ENCODE data around the gene KCNJ1. TPM values are rescaled to one million over a fixed set of nuclear protein-coding genes. Genes with fewer than 3 reads are reported as not detected.

The KCNJ1 gene
- total RNA-seq (2014; rRNA removed; shearing (Covaris generic)): not detected in 2 replicates

DNA sequence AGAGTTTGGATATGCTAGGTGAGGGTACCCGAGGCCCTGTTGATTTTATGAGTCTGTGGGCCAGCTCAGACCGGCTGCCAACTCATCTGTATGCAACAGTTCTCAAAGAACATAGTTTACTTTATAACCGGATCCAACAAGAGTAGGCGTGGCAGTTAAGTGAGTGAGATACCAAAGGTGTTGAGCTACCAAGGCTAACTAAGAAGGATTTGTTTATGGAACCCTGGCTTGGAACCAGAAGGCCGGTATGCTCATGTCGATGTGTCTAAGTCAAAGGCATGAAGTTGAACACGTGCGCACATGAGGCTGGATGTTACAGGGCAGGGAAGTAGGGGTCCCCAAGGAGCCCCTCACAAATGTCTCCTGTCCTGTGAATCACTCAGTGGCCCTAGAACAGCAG is at the start of gene KCNJ1:
TSS of gene KCNJ1 (minus strand) at position 20 of the 400 bp plus-strand sequence. CDS start 27,053 bp downstream, outside the sequence.
- Histone ChIP-seq H3K4me1 (no peaks in the 10 kb centered on the region), H3K9me3 (replicated peaks) (no peaks in the 10 kb centered on the region)

DNA sequence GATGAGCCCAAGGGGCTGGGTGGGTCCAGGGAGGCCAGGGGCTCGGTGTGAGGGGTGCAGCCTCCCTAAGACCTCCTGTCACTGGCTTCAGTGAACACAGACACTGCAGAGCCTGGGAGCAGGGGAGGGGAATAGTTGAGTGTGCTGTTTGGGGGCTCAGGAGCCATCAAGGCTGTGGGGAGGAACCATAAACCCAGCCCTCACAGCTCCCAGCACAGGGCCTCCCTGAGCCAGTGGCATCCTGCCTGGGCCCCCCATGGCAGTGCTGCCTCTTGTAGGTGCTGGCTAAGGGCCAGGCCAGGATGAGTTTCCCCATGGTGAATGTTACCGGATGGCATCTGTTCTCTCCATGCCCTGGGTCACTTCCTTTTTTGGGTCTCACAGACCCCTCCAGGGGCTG is 49.6 kb upstream of the KCNJ1 start:
- no peaks in the 10 kb centered on the region for H3K36me3 ChIP-seq
- no peak overlapping the region for H3K27ac ChIP-seq
- H3K27me3 ChIP-seq: no peaks in the 10 kb centered on the region
- no peak overlapping the region for H3K4me3 ChIP-seq
- H3K4me1 ChIP-seq: no peaks in the 10 kb centered on the region
- H3K9me3 ChIP-seq (replicated peaks): no peaks in the 10 kb centered on the region
- no peak for DNase-seq

More for the DNA sequence above, at the start of gene KCNJ1:
- Histone ChIP-seq H3K27me3 (no peaks in the 10 kb centered on the region), H3K36me3 (no peaks in the 10 kb centered on the region), H3K27ac (no peak within 1 kb of the TSS), H3K4me3 (no peak within 1 kb of the TSS)
- DNase-seq: no peak

DNA sequence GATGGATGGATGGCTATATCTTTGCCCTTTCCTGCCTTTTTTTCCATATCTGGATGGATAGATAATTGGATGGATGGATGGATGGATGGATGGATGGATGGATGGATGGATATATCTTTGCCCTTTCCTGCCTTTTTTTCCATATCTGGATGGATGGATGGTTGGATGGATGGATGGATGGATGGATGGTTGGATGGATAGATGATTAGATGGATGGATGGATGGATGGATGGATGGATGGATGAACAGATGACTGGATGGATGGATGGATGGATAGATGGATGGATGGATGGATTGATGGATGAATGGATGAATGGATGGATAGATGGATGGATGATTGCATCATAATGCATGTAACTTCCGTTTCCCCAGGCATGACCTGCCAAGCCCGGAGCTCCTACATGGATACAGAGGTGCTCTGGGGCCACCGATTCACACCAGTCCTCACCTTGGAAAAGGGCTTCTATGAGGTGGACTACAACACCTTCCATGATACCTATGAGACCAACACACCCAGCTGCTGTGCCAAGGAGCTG is 49.0 kb upstream of the KCNJ1 start:
- Histone ChIP-seq H3K4me1 (no peaks in the 10 kb centered on the region), H3K9me3 (replicated peaks) (no peaks in the 10 kb centered on the region), H3K4me3 (no peak overlapping the region), H3K27me3 (no peaks in the 10 kb centered on the region), H3K36me3 (no peaks in the 10 kb centered on the region), H3K27ac (no peak overlapping the region)
- no peak for DNase-seq

DNA sequence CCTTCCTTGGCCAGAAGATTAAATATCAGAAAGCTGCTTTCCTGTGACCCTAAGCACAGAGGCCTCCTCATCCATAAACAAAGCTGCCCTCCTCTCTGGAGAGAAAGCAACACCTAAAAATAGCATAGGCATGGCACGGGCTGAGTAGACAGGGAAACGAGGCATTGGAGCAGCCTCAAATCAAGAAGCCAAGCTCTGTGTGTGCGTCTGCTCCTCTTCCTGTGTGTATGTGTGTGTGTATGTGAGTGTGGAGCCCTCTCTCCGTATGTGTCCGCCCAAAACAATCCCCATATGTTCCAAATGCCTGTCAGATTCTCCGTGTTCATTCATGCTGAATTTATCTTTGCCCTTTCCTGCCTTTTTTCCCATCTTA is 48.0 kb upstream of the KCNJ1 start:
- H3K36me3 ChIP-seq: no peaks in the 10 kb centered on the region
- no peaks in the 10 kb centered on the region for H3K9me3 ChIP-seq (replicated peaks)
- H3K27me3 ChIP-seq: no peaks in the 10 kb centered on the region
- 0 out of 2 replicates have a peak, but pooled peaks cover under 1% of the 10 kb centered on the region for H3K4me1 ChIP-seq
- no peak overlapping the region for H3K4me3 ChIP-seq
- no peak overlapping the region for H3K27ac ChIP-seq
- no peak for DNase-seq

DNA sequence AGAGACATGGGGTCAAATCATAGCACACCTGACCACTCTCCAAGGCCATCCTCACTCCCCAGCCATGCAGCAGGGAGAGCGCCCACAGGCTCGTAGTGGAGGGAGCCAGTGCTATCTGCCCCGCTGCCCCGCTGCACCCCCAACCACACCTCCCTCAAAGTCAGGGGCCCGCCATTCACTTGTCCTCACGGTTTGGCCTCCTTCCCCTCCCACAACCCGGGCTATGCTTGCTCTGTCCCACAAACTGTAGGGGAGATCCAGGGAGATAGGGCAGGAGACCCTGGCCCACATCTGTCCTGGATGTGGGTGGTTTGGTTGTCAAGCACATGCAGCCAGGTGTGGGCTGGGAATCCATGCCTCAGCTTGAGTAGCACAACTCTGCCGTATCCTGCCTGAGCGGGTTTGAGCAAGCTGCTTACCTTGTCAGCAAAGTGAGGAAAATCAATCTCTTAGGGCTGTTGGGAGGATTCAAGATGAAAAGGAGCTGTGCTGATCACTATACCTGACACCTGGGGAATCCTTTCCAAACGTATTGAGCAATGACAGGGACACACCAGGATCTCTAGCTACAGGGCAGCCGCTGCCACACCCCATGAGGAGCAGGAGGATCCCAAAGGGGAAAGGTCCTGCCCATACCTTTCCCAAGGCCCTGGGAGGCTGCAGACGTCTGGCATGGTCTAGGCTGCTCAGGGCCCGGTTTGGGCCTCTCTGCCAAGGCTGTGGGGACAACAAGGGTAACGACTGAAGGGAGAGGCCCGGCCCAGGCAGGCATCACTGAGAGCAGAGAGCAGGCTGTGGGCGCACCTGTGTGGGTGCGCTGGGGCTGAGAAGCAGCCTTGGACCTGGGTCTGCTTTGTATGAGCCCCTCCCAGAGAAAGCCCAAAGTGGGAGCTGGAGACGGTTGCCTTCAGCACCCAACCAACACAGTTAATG is 47.4 kb upstream of the KCNJ1 start:
- DNase-seq: no peak
- no peak overlapping the region for H3K4me3 ChIP-seq
- H3K27me3 ChIP-seq: no peaks in the 10 kb centered on the region
- H3K27ac ChIP-seq: no peak overlapping the region
- H3K36me3 ChIP-seq: no peaks in the 10 kb centered on the region
- peaks cover 7% of the 10 kb centered on the region for H3K4me1 ChIP-seq
- H3K9me3 ChIP-seq (replicated peaks): no peaks in the 10 kb centered on the region

DNA sequence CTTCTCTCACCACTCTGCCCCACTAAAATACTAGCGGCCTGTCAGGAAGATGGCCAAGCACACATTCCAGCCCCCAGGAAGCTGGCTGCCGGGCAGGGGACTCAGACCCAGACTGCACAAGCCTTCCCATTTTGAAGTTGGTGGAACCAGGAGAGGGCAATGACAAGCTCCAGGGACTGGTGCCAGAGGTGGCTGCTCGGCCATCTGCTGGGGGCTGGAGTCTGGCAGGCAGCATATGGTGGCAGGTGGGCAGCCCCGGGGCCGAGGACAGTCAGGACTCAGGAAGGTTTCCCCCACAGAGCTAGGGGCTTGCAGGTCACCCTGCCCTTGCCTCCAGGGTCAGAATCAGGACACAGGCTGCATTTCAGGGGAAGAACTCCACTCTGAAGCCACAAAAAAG is 46.7 kb upstream of the KCNJ1 start:
- Histone ChIP-seq H3K36me3 (no peaks in the 10 kb centered on the region), H3K27ac (no peak overlapping the region)
- no peak for DNase-seq

DNA sequence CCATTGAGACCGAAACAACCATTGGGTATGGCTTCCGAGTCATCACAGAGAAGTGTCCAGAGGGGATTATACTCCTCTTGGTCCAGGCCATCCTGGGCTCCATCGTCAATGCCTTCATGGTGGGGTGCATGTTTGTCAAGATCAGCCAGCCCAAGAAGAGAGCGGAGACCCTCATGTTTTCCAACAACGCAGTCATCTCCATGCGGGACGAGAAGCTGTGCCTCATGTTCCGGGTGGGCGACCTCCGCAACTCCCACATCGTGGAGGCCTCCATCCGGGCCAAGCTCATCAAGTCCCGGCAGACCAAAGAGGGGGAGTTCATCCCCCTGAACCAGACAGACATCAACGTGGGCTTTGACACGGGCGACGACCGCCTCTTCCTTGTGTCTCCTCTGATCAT is 44.6 kb upstream of the KCNJ1 start:
- H3K4me1 ChIP-seq: peaks cover 30% of the 10 kb centered on the region
- H3K27ac ChIP-seq: no peak overlapping the region
- DNase-seq: no peak
- H3K4me3 ChIP-seq: no peak overlapping the region
- H3K9me3 ChIP-seq (replicated peaks): no peaks in the 10 kb centered on the region
- H3K27me3 ChIP-seq: no peaks in the 10 kb centered on the region
- H3K36me3 ChIP-seq: no peaks in the 10 kb centered on the region

More for the DNA sequence above, 46.7 kb upstream of the KCNJ1 start:
- Histone ChIP-seq H3K27me3 (no peaks in the 10 kb centered on the region), H3K4me1 (peaks cover 13% of the 10 kb centered on the region), H3K9me3 (replicated peaks) (no peaks in the 10 kb centered on the region), H3K4me3 (no peak overlapping the region)

DNA sequence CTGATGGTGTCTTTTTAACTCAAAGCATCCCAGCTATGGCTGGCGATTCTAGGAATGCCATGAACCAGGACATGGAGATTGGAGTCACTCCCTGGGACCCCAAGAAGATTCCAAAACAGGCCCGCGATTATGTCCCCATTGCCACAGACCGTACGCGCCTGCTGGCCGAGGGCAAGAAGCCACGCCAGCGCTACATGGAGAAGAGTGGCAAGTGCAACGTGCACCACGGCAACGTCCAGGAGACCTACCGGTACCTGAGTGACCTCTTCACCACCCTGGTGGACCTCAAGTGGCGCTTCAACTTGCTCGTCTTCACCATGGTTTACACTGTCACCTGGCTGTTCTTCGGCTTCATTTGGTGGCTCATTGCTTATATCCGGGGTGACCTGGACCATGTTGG is 44.1 kb upstream of the KCNJ1 start:
- H3K4me3 ChIP-seq: no peak overlapping the region
- H3K27ac ChIP-seq: no peak overlapping the region
- H3K27me3 ChIP-seq: no peaks in the 10 kb centered on the region
- no peak for DNase-seq
- H3K9me3 ChIP-seq (replicated peaks): no peaks in the 10 kb centered on the region
- H3K4me1 ChIP-seq: peaks cover 31% of the 10 kb centered on the region
- no peaks in the 10 kb centered on the region for H3K36me3 ChIP-seq

DNA sequence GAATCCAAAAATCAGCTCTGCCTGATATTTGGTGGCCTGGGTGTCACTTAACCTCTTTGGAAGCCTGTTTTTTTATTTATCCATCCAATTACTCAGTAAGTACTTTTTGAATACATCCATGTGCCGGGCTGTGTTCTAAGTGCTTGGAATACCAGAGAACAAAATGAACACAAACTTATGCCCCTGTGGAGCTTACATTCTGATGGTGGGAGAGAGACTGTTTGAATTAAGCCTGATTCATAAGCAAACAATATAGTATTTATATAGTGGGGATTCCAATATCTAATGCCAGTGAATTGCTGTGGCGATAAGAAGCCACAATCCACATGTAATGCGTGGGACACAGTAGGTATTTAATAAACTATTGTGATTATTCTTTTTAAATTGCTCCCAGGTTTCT is 43.5 kb upstream of the KCNJ1 start:
- no peak for DNase-seq
- Histone ChIP-seq H3K9me3 (replicated peaks) (no peaks in the 10 kb centered on the region), H3K27me3 (no peaks in the 10 kb centered on the region), H3K4me1 (peaks cover 35% of the 10 kb centered on the region), H3K27ac (no peak overlapping the region), H3K36me3 (no peaks in the 10 kb centered on the region), H3K4me3 (no peak overlapping the region)

DNA sequence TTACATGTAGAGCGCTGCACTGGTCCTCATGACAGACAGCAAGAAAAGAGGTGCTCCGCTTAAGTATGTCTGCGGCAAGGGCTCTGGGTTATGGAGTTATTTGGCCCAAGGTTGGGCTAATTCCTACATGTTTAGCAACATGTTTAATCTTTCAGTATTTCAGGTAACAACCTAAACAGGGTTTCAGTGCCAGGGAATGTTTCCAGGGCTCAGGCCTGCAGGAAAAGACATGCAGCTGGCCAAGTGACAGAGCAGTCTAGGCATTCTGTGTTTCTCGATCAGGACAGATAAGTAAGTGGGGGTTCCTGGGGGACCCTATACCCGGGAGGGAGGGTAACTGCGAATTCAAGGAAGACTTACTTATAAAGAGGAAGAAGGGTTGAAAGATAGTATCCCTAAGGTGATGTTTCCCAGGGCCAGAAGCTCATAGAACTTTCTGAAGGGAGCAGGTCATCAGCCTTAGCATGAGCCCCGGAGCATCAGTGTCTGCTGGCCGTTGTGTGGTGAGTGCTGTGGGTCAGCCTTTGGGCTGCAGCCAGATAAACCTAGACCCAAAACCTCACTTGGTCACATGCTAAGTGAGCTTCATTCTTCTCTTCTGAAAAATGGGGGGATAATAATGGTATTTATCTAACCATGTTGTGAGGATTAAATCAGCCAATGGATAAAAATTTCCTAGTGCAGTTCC is 42.5 kb upstream of the KCNJ1 start:
- Histone ChIP-seq H3K9me3 (replicated peaks) (no peaks in the 10 kb centered on the region), H3K4me3 (no peak overlapping the region), H3K27me3 (no peaks in the 10 kb centered on the region), H3K36me3 (no peaks in the 10 kb centered on the region), H3K4me1 (peaks cover 37% of the 10 kb centered on the region), H3K27ac (peak overlapping the region; percentile 77)
- no peak for DNase-seq

DNA sequence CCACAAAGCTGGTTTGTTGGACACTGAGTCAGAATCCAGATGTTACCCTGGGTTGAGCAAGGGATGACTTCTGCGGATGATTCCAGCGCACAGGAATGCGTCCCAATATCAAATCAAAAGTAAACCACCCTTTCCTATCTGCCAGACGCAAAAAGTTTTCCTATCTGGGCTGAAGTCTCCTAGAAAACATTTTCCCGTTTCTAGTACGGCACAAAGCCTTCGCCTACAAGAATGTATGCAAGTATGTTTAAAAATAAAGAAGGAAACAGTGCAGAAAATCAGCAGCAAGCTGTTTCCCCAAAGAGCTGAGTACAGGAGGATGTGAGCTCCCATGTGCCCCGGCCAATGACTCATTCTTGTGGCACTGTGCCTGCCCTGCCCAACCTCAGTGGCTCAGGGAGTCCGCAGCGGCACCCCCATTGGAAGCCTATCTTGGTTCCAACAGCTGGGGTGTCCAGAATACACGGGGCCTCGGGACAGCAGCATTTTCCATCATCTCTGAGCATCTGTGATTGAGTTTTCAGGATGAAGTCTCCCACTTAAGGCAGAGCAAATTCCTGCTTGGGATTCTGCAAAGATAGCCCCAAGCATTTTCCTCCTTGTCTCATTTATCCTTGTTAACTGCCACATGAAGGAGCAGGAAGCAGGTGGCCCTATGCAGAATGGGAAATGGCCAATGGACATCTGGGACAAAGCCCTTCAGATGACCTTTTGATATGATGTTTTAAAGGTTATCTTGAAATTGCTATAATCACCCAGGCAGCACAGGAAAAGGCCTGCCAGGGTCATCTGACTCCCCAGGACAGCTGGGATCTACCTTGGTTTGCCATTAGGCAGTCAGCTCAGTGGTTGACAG is 41.5 kb upstream of the KCNJ1 start:
- peaks cover 47% of the 10 kb centered on the region for H3K4me1 ChIP-seq
- H3K27ac ChIP-seq: peak overlapping the region; percentile 77
- H3K4me3 ChIP-seq: 0 out of 2 replicates have a peak overlapping the region, but pooled peaks have one; percentile 8
- no peaks in the 10 kb centered on the region for H3K36me3 ChIP-seq
- peak; percentile 82 to 84 for DNase-seq
- no peaks in the 10 kb centered on the region for H3K9me3 ChIP-seq (replicated peaks)
- H3K27me3 ChIP-seq: no peaks in the 10 kb centered on the region

DNA sequence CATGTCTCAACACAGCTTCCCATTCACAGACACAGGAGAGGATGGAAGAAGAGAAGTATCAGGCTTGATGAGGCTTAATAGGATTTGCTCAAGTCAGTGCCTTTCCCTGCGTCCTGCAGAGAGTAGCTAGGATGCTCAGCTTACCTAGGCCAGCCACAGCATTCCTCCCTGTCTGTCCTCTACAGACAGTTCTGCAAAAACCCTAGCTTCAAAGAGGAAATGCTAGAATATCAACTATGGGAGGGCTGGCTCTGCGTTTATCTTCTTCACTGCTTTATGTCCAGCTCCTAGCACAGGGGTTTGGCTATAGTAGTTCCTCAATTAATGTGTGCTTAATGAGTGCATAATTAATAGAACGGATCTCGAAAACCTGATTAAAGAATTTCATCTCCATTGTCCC is 40.5 kb upstream of the KCNJ1 start:
- Histone ChIP-seq H3K4me3 (no peak overlapping the region), H3K9me3 (replicated peaks) (no peaks in the 10 kb centered on the region), H3K4me1 (peaks cover 57% of the 10 kb centered on the region), H3K27me3 (no peaks in the 10 kb centered on the region), H3K27ac (no peak overlapping the region; the same call in 1 of the 2 replicates), H3K36me3 (no peaks in the 10 kb centered on the region)
- no peak for DNase-seq

DNA sequence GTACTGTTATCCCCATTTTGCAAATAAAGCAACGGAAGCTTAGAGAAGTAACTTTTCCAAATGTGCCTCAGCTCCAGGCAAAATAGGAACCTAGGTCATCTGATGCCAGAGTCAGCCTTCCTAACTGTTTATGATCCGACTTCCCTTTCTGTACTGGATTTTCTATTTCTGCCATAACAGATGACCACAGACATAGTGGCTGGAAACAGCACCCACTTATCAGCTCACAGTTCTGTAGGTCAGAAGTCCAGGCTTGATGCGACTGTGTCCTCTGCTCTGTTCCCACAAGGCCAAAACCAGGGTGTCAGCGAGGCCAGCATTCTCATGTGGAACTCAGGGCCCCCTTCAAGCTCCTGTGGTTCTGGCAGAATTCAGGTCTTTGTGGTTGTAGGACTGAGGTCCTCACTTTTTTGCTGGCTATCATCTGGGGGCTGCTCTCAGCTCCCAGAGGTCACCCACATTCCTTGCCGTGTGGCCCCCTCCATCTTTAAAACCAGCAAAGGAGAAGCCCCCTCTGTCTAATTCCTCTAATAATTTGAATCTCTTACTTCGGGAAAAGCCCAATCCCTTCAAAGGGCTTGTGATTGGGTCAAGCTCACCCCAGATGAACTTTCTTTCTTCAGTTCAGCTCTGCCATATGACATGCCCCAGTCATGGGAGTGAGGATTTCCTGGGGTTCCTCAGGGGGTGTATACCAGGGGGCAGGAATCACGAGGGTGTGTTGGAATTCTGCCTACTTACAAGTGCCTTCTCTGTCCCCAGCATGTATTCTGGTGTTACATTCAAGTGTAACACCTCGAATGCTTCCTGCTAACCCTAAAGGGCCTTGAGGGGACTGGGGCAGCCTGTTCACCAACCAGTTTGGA is 39.3 kb upstream of the KCNJ1 start:
- peaks cover 61% of the 10 kb centered on the region for H3K4me1 ChIP-seq
- no peaks in the 10 kb centered on the region for H3K9me3 ChIP-seq (replicated peaks)
- H3K27me3 ChIP-seq: no peaks in the 10 kb centered on the region
- H3K4me3 ChIP-seq: peak overlapping the region; percentile 60
- no peak for DNase-seq
- H3K36me3 ChIP-seq: no peaks in the 10 kb centered on the region
- peak overlapping the region; percentile 97 for H3K27ac ChIP-seq

Data from SJCRH30 (cell line).